Activated T-cell treated with anti-CD3 and anti-CD28 coated beads for 4 hours (primary cell): ENCODE measurements around the gene PHF14.

Experiments
- DNase-seq: peaks from one replicate; pipeline ENCODE4 v3.0.0-alpha.2; 2020

The PHF14 gene

GRCh38 chr7:11176985-11177555 lies 203.4 kb downstream of the PHF14 start:
- DNase-seq, result no peak

DNA sequence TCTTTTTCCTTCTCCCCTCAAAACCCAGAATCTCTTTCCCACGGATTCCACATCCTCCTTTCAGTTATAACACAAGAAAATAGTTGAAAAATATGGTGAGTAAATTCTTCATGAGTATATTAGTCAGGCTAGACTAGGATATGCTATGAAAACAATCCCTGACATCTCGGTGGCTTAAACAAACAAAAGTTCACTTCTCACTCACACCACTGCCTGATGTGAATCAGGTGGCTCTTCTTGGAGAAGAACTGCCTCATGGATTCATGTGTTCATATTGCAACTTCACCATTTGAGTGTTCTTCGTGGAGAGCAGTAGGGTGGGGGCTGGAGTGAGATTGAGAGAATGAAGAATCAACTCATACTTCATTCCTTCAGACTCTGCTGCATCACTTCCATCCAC lies 204.1 kb downstream of the PHF14 start:
- no peak for DNase-seq

- DNase-seq, result no peak
Measured at GRCh38 chr7:11181590-11181989, 207.9 kb downstream of the PHF14 start.

DNA sequence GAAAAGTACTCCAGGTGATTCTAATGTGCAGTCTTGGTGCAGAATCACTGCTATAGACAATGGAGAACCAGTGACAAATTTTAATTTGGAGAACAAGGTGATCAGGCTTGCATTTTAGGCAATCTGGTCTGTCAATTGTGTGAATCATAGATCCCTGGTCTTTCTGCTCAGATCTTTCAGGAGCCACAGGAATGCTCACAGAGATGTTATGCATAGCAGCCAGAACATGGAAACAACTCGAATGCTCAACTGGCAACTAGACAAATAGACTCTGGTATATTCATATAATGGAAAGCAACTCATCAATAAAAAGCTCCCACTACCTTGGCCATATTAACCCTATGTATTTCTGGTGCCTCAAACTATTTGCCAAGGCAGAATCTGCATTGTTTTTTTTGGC lies 209.1 kb downstream of the PHF14 start:
- DNase-seq, result no peak

- no peak for DNase-seq
Measured at GRCh38 chr7:11185179-11185815, 211.6 kb downstream of the PHF14 start.

- no peak for DNase-seq
Measured at GRCh38 chr7:11188529-11189310, 215.0 kb downstream of the PHF14 start.

DNA sequence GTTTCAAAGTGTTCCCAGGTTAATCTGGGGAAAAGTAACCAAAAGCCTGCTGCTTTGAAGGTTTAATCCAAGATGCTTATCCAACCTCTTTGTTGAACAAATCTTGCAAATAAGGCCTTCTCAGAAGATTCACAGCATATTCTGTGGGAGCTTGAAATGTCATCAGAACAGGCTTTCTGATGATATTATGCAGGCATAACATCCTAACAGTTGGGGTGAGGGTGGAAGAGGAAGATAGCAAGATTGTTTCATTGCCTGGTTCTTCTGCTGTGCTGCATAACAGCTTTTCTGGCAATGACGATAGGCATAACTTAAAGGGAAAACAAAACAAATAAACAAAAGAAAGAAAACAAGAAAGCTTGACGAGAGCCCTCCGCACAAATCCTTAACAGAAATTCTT lies 217.4 kb downstream of the PHF14 start:
- no peak for DNase-seq

GRCh38 chr7:11191574-11192220 lies 218.0 kb downstream of the PHF14 start:
- no peak for DNase-seq

DNA sequence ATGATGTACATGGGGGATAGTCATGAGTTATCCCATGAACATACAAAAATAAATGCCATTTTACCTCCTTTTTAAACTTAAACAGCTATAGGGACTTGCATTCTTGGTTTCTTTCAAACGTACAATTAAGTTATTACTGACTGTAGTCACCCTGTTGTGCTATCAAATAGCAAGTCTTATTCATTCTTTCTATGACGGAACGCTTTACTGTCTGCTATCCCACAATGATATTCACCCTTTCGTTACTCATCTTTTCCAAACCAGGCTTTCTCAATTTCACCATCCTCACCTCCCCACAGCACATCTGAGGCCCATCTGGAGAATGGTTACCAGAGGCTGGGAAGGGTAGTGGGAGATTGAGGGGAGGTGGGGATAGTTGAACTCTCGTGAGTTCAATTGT lies 218.8 kb downstream of the PHF14 start:
- DNase-seq, result no peak

DNA sequence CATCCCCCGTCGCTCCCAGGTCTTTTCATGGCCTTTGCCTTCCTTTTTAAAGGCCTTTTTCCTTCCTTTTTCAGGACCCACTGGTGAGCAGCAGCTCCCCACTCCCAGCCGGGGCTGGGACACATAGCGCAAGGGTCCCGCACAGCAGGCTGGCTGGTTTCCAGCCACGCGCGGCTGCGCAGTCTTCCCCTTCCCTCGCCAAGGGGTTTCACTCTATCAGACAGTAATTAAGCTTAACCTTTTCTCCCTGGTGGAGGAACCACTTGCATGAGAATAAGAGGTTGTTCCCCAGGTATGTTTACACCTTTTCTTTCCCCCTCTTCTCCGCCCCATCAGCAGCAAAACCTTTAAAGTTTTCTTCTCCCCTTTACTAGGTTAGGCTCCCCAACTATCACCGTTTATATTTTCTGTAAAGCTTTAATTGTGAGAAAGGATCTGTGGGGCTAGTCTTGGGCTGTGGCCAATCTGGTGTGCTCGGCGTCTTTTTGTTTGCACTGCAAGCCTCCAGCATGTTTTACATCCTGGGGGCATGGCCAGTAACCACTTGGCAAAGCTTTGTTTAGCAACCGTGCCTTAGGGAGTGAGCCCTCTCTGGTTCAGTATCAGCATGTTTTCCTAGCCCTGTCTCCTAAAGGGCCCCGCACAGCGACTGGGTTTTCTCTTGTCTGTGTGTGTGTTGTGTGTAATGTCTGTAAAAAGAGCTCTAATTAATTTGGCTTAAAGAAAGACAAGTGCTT lies 219.6 kb downstream of the PHF14 start:
- no peak for DNase-seq

DNA sequence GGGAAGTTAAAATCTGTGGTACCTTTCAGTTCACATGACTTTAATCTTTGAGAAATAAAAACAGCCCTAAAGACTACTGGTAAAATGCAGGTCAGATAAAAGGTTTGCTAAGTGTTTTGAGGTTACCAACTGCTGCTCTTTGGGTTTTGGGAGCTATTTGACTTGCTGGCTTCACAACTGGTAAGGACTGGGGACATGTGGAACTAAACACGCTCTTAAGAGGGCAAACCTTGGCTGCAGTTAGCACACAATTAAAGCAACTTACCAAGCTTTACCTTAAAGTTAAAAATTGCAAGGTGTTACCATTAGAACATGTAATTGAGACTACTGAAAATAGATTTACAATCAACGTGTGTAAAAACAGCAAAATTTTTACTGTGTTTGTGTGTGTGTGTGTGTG lies 220.2 kb downstream of the PHF14 start:
- DNase-seq, result no peak

DNA sequence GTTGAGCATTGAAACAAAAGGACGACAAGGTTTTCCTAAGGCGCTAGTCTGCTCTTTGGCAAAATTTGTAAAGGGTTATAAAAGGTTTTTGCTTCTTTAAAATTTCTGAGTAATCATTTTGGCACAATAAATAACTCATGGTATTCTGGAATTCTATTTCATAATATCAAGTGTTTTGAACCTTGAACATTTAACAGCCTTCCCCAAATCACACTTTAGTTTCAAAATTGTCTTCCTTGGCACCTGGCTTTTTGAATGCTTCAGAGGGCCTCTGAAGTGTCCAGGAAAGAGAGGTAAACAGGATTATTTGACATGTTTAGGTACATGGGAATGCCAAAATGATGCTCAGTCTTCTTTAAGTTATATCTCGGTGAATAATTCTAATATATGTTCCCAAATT lies 220.8 kb downstream of the PHF14 start:
- DNase-seq, result no peak

- no peak for DNase-seq
Measured at GRCh38 chr7:11195502-11195901, 221.8 kb downstream of the PHF14 start.

GRCh38 chr7:11196143-11196542 lies 222.5 kb downstream of the PHF14 start:
- DNase-seq, result no peak

- no peak for DNase-seq
Measured at GRCh38 chr7:11203224-11203623, 229.6 kb downstream of the PHF14 start.

- no peak for DNase-seq
Measured at GRCh38 chr7:11203683-11204082, 230.0 kb downstream of the PHF14 start.

GRCh38 chr7:11206177-11206899 lies 232.7 kb downstream of the PHF14 start:
- DNase-seq, result no peak

- no peak for DNase-seq
Measured at GRCh38 chr7:11207565-11207964, 233.9 kb downstream of the PHF14 start.

DNA sequence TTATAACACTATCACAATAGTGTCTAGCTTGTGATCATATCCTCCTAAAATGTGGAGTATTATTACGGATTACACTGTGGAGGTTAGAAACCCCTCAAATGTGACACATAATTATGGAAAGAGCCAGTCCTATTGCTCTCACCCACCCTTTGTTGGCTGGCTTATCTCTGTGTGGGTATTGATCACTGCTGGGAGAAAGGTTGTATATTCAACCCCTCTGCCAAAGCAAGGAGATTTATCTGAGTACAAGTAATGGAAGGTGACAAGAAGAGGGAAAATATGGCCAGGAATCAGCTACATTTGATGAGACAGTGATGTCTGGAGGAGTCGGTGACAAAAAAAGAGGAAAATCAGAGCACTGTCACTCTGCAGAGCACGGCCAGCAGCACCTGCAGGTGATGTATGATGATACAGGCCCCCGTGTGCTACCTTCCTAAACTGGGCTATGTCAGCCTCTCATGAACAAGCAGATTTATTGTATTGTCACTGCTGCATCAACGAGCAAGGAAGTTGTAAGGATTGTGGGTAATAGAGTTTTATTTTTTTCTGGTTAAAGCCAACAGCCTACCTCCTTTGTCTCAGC lies 235.3 kb downstream of the PHF14 start:
- DNase-seq, result no peak

DNA sequence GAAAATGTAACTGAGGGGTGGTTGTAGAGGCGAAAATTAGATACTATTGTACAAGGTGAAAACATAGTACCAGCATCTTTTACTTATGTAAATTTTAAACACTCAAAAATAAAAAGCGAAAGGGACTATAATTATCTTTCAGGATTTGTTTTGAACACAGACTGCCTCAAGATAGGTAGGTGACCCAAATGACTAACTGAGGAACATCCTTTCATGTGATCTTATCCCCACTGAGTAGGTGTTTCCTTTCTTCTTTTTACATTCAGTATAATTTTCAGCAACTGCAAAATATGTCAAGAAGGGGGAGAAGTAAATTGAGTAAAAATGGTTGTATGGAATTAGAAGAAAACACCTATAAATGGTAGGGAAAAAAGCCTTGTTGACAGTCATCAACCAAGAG lies 236.7 kb downstream of the PHF14 start:
- no peak for DNase-seq

GRCh38 chr7:11212080-11212711 lies 238.5 kb downstream of the PHF14 start:
- peak; percentile 22 for DNase-seq

- no peak for DNase-seq
Measured at GRCh38 chr7:11212816-11213215, 239.1 kb downstream of the PHF14 start.
